Upper lobe of right lung (tissue), 1 donor: ENCODE results near the gene CD58. TPM values are rescaled to one million over a fixed set of nuclear protein-coding genes. Genes with fewer than 3 reads are reported as not detected.

Experiments
- ATAC-seq: fragments of 200-7000 bp; cut with Tn5 transposase; one replicate; pipeline ENCODE4 v1.9.1; 2020; ENCODE audit warnings: mild to moderate bottlenecking, moderate library complexity
- DNase-seq: peaks from one replicate; pipeline ENCODE4 v3.0.0-alpha.2; 2020
- H3K27ac ChIP-seq: fragments of 200-600 bp; one replicate; pipeline ENCODE4 v1.8.0; 2022
- H3K27me3 ChIP-seq: fragments of 200-600 bp; one replicate; pipeline ENCODE4 v1.8.0; 2022; ENCODE audit warnings: mild to moderate bottlenecking
- H3K36me3 ChIP-seq: fragments of 200-600 bp; one replicate; pipeline ENCODE4 v1.8.0; 2022
- H3K4me1 ChIP-seq: fragments of 200-600 bp; one replicate; pipeline ENCODE4 v1.8.0; 2022
- H3K4me3 ChIP-seq: fragments of 200-600 bp; one replicate; pipeline ENCODE4 v1.8.0; 2022; ENCODE audit warnings: mild to moderate bottlenecking
- H3K9me3 ChIP-seq: fragments of 200-600 bp; one replicate; pipeline ENCODE4 v1.8.0; 2022
- CTCF ChIP-seq: fragments of 200-600 bp; IDR thresholded peaks from one replicate; pipeline ENCODE4 v1.8.0; 2022; ENCODE audit warnings: antibody characterized with exemption
- intact Hi-C: fragments of 100-400 bp; cut with DNase I; formaldehyde crosslinking; loops from one replicate; pipeline ENCODE4 v1.11.0; 2022
- total RNA-seq: library from RNA; stranded (reverse); fragmentation: NEBNext Ultra II Directional; extraction: Animal tissue kit (Norgen Biotek cat#: 25700); gene quantifications from one replicate; pipeline ENCODE4 v1.2.1, GENCODE V29; 2021
- donor health status: DM: no; HTN: yes; CAD: no; lungs with severe emphysema.

CD58 gene
- total RNA-seq, 1 donor from 2014 or later: 33.2 TPM

GRCh38 chr1:116572099-116572498 is 1.3 kb upstream of the CD58 start:
- intact Hi-C loops: no loop called here
- Histone ChIP-seq H3K9me3 (no peaks in the 10 kb centered on the region), H3K27me3 (no peaks in the 10 kb centered on the region), H3K27ac (no peak overlapping the region), H3K4me3 (no peak overlapping the region), H3K4me1 (peaks cover 24% of the 10 kb centered on the region), H3K36me3 (no peaks in the 10 kb centered on the region)
- ATAC-seq: no peak
- DNase-seq: no peak
- TF ChIP-seq CTCF: no peak

- peak overlapping the region; percentile 98 for H3K4me3 ChIP-seq
- no peaks in the 10 kb centered on the region for H3K9me3 ChIP-seq
- H3K27me3 ChIP-seq: no peaks in the 10 kb centered on the region
- no peaks in the 10 kb centered on the region for H3K36me3 ChIP-seq
- ATAC-seq: no peak
- DNase-seq: no peak
- TF ChIP-seq CTCF: no peak
- peaks cover 24% of the 10 kb centered on the region for H3K4me1 ChIP-seq
- peak overlapping the region; percentile 99 for H3K27ac ChIP-seq
- intact Hi-C loops: no loop called here
These were observed 541 bp upstream of the CD58 start for GRCh38 chr1:116571215-116571919.

DNA sequence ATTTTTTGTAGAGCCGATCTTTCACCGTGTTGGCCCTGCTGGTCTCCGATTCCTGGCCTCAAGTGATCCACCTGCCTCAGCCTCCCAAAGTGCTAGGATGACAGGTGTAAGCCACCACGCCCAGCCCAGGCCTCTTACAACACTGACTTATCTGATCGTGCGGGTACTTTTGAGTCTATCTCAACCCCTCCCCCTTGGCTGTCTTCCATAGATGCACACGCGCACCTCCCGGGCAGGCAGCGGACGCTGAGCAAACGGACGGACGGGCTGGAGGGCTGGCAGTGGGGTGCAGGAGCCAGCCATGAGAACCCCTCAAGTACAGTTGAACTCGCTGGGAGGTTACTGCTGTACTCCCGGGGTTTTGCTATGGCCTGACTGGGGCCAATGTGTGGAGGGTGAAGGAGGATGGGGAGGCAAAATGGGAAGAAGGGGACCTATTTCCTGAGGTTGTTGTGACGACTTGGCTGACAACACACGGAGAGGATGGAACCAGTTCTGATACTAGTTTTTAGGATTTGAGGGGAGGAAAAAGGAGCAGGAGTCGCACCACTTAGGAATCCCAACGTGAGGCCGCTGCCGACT is 959 bp downstream of the CD58 start:
- ATAC-seq (peak; percentile 16), DNase-seq (peak; percentile 80)
- Histone ChIP-seq H3K4me1 (peaks cover 29% of the 10 kb centered on the region), H3K27ac (peak overlapping the region; percentile 99), H3K9me3 (no peaks in the 10 kb centered on the region), H3K4me3 (peak overlapping the region; percentile 98), H3K27me3 (no peaks in the 10 kb centered on the region), H3K36me3 (no peaks in the 10 kb centered on the region)
- intact Hi-C loops: no loop called here
- no peak for TF ChIP-seq CTCF

DNA sequence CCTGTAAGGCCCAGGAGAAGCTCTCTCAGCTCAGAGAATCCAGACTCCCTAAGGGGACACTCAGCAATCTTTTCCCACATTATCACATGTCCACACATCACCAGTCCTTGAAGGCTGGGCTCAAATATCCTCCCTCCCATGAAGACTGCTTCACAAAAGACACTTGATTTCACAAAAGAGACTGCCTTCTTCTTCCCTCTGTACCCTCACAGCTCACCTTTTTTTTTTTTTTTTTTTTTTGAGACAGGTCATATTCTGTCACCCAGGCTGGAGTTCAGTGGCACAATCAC is 1.5 kb downstream of the CD58 start:
- no peak for TF ChIP-seq CTCF
- no peak overlapping the region for H3K27ac ChIP-seq
- DNase-seq (no peak), ATAC-seq (no peak)
- intact Hi-C loops: no loop called here
- H3K4me1 ChIP-seq: peaks cover 29% of the 10 kb centered on the region
- no peaks in the 10 kb centered on the region for H3K9me3 ChIP-seq
- H3K4me3 ChIP-seq: peak overlapping the region; percentile 98
- no peaks in the 10 kb centered on the region for H3K27me3 ChIP-seq
- no peaks in the 10 kb centered on the region for H3K36me3 ChIP-seq

DNA sequence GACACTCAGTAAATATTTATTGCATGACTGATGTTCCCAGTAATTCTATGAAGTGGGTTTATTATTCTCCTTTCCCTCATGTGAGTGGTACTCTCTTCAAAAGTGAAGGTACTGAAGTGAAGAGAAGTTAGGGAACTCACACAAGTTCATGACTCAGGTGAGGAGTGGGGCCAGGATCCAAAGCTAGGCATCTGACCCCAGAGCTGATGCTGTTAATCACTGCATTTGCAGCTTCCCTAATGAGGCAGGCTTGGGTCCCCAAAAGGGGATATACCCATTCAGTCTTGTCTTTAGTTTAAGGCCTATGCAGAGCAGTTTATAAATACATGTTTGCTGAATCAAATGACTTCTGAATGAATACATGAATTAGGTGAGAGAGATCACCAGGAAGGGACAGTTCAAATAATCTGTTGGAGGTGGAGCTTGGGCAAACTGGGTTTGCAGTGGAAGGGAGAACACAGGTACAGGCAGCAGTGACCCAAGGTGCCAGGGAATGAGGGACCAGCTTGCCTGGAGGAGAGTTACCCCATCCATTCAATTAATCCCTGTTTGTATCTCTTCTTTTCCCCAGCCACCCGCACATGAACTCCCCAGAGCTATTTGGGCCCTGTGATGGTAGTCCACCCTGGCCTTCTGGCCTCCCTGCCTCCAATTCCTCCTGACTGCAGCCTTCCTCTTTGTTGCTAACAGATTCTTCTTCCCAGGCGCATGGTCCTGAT is 2.0 kb downstream of the CD58 start:
- Histone ChIP-seq H3K9me3 (no peaks in the 10 kb centered on the region), H3K27ac (no peak overlapping the region), H3K4me1 (peaks cover 29% of the 10 kb centered on the region), H3K36me3 (no peaks in the 10 kb centered on the region), H3K27me3 (no peaks in the 10 kb centered on the region), H3K4me3 (peak overlapping the region; percentile 98)
- intact Hi-C loops: no loop called here
- DNase-seq: no peak
- TF ChIP-seq CTCF: no peak
- no peak for ATAC-seq
